Central memory CD4-positive, alpha-beta T cell (primary cell): ENCODE measurements around the gene ZNF816.
"Not testable (repeated sequence)": the region's sequence is repeated elsewhere in the genome, so short reads cannot be mapped to it uniquely, and the experiment has no call there.

ENCODE experiments used
- DNase-seq: peaks from one replicate; pipeline ENCODE4 v3.0.0; 2022
- total RNA-seq, 3 experiments: gene quantifications; one replicate each; lab custom pipeline; 2026; lab: John Stamatoyannopoulos, UW

Gene ZNF816
- total RNA-seq = 6.8 to 30.0 (median 11.2) reads per million in 3 experiments

GRCh38 chr19:52962394-52963246, at the start of gene ZNF816:
Gene ZNF816 (minus strand): TSS chr19:52962881. CDS start chr19:52956089, 6,792 bp downstream.
- DNase-seq = peak; percentile 95

GRCh38 chr19:53012006-53012405, 49.3 kb upstream of the ZNF816 start:
- DNase-seq = no peak

GRCh38 chr19:53010494-53010893, 47.8 kb upstream of the ZNF816 start:
- DNase-seq = no peak

- DNase-seq = no peak
These were observed 45.5 kb upstream of the ZNF816 start for GRCh38 chr19:53008061-53008778.

GRCh38 chr19:53007606-53008005, 44.9 kb upstream of the ZNF816 start:
- DNase-seq = no peak

- DNase-seq = no peak
These were observed 44.5 kb upstream of the ZNF816 start for GRCh38 chr19:53007200-53007599.

- no peak for DNase-seq
These were observed 41.6 kb upstream of the ZNF816 start for GRCh38 chr19:53004242-53004641.

GRCh38 chr19:53002479-53002878, 39.8 kb upstream of the ZNF816 start:
- DNase-seq = no peak

- DNase-seq = no peak
These were observed 35.3 kb upstream of the ZNF816 start for GRCh38 chr19:52997975-52998374.

- DNase-seq = no peak
These were observed 33.0 kb upstream of the ZNF816 start for GRCh38 chr19:52995711-52996110.

- DNase-seq = peak; percentile 78
These were observed 30.9 kb upstream of the ZNF816 start for GRCh38 chr19:52993342-52994178.

- DNase-seq = no peak
These were observed 29.7 kb upstream of the ZNF816 start for GRCh38 chr19:52992109-52993004.

GRCh38 chr19:52991484-52991883, 28.8 kb upstream of the ZNF816 start:
- no peak for DNase-seq

- DNase-seq = no peak
These were observed 28.2 kb upstream of the ZNF816 start for GRCh38 chr19:52990759-52991418.

- no peak for DNase-seq
These were observed 25.8 kb upstream of the ZNF816 start for GRCh38 chr19:52988506-52988905.

- DNase-seq = no peak
These were observed 24.5 kb upstream of the ZNF816 start for GRCh38 chr19:52987221-52987620.

GRCh38 chr19:52983167-52983566, 20.5 kb upstream of the ZNF816 start:
- DNase-seq = not testable (repeated sequence)

GRCh38 chr19:52981329-52981728, 18.6 kb upstream of the ZNF816 start:
- no peak for DNase-seq

GRCh38 chr19:52967772-52968171, 5.1 kb upstream of the ZNF816 start:
- DNase-seq = no peak

- DNase-seq = no peak
These were observed 552 bp upstream of the ZNF816 start for GRCh38 chr19:52963247-52963618.

GRCh38 chr19:52961981-52962380, 700 bp downstream of the ZNF816 start:
- DNase-seq = no peak
